Measurements from ENCODE around the gene CYP2W1.

Gene CYP2W1

DNA sequence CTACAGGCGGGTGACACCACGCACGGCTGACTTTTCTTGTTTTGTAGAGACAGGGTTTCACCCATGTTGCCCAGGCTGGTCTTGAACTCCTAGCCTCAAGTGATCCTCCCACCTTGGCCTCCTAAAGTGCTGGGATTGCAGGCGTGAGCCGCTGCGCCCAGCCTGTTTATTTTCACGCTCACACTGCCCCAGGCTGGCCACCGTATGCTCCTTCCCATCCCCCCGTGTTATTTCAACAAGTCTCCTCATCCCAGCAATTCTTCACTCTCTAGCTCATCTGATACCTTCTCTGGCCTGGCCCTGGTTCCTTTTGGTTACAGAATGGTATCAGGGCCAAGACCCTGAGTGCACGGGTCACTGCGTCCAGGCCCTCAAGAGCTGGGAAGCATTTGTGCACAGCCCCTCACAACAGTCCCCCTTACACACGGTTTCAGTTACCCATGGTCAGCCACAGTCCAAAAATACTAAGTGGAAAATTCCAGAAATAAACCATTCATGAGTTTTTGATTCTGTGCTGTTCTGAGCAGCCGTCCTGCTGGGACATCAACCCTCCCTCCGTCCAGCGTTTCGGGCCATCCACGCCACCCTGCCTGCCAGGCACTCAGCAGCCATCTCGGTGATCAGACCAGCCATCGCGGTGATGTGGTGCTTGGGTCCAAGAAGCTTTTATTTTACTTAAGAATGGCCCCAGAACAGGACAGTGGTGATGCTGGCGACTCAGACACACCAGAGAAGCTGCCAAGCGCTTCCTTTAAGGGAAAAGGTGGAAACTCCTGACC lies 16.5 kb upstream of the CYP2W1 start:
- DNase-seq (ENCODE audit: low spot score), result no peak

DNA sequence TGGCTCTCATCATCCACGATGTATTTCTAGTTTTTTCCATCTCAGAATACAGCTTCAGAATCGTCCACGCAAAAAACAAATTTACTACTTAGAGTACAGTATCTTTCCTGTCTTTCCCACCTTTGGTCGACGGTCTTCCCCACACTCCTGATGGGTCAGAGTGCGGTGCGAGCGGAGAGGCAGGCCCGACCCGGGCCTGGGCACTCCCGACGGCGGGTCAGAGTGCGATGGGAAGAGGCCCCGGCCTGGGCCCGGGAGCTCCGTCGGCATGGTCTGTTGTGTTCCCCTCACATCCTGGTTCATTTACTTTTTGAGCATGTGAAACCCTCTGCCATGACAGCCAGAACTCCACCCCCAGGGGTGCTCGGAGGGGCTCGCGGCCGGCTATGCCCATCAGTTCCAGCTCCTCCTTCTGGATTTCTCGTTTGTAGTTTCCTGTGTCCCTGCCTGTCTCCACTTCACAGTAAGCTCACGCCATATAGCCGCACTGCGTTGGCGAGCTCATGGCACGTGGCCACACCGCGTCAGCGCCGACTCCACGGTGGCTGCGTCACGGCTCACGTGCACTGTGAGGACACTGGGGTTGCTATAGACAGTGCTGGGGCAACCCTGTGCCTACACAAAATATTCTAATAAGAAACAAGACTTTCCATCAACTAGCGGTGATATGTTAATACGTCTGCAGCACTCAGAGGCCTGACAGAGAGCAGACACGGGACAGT lies 15.5 kb upstream of the CYP2W1 start:
- DNase-seq (ENCODE audit: low spot score), result no peak

DNA sequence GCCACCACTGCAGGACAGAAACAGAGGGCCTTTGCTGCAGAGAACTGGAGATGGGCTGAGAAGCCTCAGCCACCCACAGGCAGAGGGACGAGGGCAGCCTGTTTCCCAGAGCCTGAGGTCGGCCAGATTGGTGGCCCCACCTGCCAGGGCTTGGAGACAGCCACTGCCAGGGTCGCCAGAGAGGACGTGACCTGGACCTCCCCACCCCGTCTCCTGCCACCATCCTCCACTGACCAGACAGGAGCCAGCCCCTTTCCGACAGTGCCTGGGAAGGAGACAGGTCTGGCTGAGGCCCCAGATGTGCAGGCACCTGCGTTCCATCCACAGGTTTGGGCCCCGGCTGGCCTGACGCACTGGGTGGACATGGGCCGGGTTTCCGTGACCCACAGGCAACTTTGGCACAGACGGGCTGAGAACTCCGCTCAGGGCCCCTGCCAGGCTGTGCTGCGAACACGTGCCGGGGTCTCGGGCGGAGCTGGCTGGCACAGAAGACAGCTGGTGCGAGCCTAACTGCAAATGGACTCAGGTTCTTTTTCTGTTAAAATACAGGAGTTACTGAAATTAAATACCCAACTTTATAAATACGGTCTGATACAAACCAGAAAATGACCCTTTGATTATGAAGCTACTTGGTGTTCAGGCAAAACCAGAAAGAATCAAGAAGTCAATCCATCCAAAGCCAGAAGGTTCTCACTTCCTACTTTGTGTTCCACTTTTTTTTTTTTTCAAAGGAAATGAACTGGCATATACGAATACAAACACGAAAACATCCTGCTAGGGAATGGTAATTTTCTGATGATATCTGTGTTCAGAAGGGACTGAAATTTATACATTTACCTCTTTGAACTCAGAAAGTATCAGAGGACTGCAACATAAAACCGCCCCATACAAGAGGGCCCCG lies 14.5 kb upstream of the CYP2W1 start:
- no peak for DNase-seq (ENCODE audit: low spot score)

DNA sequence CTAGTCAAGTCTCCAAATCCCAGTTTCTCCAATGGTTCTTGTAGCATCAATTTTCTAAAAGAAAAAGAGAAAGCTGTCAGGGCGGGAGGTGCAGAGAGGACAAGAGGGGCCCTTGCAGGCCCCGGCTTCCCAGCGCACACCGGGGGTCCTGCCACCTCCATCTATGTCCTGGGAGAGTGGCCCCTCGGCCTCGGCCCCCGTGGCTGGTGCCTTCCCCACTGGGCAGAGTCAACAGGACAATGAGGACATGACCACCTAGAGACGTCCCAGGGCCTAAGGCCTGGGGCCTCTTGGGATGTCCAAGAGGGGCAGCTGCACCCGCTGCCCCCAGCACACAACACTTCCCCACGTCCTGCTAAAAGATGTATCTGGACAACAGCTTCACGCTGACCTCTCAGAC lies 13.6 kb upstream of the CYP2W1 start:
- no peak for DNase-seq (ENCODE audit: low spot score)

DNA sequence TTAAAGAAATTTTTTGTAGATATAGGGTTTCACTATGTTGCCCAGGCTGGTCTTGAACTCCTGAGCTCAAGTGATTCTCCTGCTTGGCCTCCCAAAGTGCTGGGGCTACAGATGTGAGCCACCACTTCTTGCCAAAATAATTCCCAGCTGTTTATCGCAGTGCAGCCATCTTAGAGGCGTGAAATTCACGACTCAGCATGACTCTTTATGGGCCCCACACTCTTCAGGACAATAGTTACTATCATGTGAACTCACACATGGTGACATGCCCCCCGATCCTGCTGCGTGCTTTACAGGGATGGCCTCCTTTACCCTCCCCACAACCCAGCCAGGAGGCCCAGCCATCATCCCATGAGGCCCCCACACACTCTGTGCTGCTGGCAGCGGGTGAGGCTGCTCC lies 12.2 kb upstream of the CYP2W1 start:
- DNase-seq (ENCODE audit: low spot score), result no peak

DNA sequence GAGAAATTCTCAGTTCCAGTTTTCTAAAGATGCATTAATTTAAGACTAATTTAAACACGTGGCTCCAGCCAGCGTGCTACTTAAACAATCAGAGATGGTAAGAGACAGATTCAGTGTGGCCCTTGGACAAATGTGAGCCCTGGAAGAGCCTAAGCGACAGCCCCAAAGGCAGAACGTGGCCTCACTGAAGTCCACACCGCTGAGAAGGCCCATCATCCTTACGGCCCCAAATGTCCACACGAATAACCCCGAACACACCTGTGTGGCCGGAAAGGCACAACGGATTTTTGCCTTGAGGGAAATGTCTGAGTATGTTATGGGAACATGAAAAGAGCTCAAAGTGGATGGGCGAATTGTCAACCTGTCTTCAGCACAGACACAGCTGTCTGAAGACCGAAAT lies 10.9 kb upstream of the CYP2W1 start:
- DNase-seq (ENCODE audit: low spot score), result no peak

DNA sequence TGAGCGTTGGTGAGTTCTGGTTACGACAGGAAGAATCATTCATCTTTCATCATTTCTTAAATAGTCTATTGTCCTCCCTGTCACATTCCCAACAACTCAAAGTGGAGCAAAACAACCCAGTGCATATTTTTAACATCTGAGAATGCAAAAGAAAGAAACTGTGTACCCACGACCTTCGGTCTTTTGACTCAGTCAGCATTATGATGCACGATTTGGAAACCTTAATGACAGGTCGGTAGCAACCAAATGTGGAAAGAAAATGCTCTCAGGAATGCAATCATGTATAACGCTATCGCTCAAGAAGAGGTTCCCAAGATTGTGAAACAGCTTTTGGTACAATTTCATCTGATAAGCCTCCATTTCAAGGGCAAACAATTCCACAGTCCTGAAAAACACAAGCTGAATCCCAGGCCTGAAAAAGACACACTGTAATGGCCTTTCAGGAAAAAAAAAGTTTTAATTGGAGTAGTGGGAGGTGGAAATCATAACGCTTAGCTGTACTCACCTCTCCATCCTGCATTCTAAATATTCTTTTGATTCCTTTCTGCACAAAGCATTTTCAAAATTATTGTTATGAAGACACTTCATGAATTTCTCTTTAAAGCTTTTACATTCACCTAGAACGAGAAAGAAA lies 10.2 kb upstream of the CYP2W1 start:
- no peak for DNase-seq (ENCODE audit: low spot score)

DNA sequence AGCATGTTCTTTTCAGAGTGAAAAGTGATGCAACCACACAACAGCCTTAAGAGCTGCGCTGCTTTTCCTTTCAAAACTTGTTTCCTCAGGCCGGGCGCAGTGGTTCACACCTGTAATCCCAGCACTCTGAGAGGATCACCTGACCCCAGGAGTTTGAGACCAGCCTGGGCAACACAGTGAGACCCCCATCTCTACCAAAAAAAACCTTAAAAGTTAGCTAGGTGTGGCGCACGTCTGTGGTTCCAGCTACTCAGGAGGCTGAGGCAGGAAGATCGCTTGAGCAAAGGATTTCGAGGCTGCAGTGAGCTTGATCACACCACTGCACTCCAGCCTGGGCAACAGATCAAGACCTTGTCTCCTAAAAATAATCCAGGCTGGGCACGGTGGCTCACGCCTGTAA lies 9.7 kb upstream of the CYP2W1 start:
- DNase-seq (ENCODE audit: low spot score), result no peak

DNA sequence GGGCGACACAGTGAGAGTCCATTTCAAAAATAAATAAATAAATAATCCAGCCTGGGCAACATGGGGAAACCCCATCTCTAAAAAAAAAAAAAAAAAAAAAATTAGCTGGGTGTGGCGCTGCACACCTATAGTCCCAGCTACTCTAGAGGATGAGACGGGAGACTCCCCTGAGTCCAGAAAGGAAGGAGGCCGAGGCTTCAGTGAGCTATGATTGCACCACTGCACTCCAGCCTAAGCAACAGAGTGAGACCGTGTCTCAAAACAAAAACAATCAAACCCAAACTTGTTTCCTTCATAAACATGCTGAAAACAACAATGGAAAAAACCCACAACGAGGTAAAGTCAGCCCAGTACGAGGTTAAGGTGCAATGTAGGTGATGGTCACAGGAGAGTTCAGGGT lies 8.8 kb upstream of the CYP2W1 start:
- no peak for DNase-seq (ENCODE audit: low spot score)

DNA sequence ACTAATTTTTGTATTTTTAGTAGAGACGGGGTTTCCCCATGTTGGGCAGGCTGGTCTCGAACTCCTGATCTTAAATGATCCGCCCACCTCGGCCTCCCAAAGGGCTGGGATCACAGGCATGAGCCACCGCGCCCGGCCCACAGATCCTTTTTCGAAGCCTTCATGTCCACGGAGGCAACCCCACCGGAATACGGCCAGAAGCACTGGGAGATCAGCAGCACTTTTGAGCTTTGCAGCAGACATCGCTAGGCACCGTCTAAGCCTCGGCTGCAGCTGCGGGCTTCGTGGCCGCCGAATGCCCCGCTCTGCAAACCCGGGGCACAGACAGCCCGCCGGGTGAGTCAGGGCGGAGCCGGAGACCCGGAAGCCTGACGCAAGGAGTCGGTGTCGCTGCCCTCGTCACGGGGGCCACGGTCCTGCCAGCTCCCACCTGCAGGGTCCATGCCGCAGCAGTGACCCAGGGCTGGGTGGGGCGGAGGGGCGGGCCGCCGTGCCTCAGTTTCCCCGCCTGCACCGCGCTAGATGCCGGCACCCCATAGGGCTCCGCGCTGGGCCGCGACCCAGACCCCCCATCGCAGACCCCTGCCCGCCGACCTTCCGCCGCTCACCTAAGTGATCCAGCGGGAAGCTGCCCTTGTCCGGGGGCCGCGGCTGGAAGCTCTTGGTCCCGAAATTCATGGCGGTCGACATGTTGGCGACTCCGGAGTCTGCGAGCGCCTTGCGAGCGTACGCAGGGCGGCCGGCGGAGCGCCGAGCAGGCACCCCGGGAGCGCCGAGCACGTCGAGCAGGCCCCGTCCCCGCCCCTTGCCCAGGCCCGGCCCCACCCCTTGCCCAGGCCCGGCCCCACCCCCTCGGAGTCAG lies 7.9 kb upstream of the CYP2W1 start, which contains the start of gene COX19:
Gene COX19, minus strand, starts transcription at position 730 of the 862 bp plus-strand sequence. Its CDS starts 40 bp downstream, at position 690.
- peak; percentile 95 for DNase-seq (ENCODE audit: low spot score)

DNA sequence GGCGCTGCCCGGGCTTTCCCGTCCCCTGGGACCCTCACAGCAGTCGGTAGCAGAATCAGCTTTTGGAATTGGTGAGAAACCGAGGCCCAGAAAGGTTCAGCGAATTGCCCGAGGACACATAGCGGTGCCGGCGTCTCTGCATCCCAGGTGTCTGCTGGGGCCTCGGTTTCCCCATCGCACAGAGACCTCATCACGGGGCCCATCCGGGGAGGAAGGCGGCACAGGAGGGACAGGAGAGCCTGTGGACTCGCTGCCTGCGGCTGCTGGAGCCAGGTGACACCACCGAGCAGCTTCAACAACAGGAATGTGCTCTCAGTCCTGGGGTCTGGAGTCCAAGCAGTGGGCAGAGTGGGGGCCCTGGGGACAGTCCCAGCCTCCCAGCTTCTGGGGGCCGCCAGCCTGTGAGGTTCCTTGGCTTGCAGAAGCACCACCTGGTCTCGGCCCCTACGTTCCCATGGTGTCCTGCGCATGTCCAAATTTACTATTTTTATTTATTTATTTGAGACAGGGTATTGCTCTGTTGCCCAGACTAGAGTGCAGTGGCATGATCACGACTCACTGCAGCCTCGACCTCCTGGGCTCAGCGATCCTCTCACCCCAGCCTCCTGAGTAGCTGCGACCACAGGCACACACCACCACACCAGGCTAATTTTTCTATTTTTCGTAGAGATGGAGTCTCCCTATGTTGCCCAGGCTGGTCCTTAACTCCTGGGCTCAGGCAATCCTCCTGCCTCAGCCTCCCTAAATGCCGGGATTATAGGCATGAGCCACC lies 7.1 kb upstream of the CYP2W1 start:
- DNase-seq (ENCODE audit: low spot score), result no peak

DNA sequence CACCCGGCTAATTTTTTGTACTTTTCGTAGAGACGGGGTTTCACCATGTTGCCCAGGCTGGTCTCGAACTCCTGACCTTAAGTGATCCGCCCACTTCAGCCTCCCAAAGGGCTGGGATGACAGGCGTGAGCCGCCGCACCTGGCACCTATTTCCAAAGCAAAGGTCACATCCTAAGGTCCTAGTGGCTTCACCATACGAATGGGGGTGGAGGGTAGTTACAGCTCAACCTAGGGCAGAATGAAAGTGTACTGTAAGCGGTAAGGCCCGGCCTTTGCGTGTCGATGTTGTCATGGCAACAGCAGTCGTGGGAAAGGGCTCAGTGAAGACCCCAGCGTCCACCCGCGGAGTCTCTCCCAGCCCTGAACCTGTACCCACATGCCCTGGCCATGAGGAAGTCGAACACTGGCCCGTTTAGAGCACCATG lies 6.1 kb upstream of the CYP2W1 start:
- DNase-seq (ENCODE audit: low spot score), result no peak

DNA sequence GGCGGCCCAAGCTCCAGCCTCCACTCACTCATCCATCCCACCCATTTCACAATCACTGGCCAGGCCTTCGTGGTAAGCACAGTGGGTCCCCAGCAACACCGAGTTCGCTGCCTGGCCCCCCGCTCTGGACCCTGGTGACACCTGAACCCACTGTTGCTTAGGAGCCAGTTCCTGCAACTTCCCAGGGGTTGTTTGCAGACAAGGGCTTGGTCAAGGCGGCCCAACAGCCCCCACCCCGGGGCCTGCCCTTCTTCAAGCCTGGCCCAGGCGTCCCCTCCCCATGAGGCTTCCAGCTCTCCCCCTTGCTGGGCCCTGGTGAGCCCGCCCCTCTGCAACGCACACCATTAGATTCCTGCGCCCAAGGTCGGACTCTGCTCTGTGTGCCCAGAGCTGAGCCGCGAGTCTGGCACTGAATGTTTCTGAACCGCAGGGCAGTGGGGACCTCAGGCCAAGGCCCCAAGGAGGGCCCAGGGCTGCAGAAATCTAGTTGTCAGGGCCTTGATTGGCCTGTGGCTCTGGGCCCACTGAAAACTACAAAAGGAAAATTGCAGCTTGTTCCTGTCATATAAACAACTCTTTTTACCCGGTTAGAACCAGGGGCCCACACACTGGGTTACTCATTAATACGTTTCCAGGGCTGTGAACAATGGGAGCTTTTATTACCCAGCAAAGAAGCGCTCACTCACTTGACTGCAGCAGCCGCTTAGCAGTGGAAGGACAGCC lies 5.5 kb upstream of the CYP2W1 start:
- DNase-seq (ENCODE audit: low spot score), result no peak

DNA sequence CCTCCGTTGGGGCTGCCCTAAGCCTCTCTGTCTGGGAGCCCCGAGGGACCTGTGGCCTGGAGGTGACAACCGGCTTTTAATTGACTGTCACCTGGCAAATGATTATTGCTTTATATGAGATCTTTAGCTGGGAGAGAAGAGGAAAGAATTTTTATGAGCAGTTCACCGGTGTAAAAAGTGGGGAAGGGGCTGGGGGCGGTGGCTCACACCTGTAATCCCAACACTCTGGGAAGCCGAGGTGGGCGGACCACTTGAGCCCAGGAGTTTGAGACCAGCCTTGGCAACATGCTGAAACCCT lies 5.0 kb upstream of the CYP2W1 start:
- no peak for DNase-seq (ENCODE audit: low spot score)

DNA sequence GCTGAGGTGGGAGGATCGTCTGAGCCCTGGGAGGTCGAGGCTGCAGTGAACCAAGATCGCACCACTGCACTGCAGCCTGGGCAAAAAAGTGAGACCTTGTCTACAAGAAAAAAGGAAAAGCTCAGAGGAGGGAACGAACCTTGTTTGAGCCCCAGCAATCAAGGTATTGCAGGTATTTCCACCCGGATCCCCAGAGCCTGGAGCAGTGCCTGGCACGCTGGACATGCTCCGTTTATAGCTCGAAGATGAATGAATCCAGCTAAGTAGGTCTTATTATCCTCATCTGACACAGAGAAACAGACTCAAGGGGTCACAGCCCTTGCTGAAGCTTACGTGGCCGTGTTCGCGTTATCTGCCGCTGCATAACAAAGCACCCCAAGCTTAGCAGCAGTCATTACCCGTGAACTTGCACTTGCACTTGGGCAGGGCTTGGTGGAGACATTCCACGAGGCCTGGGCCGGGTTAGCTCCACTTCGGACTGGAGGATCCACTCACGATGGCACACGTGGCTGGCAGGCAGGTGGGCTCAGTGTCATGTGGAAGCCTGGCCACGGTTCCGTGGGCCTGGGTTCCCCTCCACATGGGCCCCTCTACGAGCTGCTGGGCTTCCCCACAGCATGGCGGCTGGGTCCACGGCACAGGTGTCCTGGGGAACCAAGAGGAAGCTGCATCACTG lies 4.4 kb upstream of the CYP2W1 start:
- no peak for DNase-seq (ENCODE audit: low spot score)

DNA sequence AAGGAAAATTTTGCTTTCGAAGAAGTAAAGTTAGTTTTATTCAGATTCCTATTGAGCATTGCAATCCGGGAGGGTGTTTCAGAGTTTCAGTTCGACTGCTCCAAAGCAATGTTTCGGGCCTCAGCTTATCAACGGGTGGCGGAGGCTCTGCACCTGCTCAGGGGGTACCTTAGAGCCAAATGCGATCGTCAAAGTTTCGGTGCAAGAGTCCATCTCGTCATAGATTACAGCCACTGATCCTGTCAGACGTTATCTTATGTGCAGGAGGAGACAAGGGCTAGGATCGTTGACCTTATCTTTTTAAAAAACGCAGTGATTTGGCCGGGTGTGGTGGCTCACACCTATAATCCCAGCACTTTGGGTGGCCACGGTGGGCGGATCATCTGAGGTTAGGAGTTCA lies 3.8 kb upstream of the CYP2W1 start:
- no peak for DNase-seq (ENCODE audit: low spot score)

DNA sequence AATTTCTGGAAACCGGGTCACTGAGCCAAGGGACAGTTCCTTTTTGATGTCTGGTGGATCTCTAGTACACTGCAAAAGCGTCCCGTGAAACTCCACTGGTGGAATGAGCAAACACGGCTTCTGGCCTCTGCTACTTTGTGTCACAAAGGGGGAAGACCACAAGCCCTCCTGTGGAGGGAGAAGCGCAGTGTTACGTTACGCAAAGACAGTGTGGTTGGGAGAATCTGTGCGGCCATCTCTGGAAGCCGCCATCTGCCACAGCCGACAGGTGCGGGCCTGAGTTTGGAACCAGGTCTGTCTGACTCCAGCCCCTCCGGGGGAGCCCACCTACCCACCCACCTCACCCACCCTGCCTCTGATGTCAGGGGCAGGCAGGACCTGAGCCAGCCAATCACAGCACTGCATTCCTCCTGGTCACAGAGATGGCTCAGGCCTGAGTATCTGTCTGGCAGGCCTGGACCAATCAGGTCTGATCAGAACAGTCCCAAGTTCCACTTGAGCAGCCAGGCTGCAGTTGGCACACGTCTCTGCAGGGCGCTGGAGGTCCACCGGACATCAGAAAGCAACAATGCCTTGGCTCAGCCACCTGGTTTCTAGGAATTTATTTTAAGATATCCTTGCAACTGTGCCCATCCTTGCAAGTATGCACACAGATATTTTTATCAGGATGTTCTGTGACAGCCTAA lies 3.0 kb upstream of the CYP2W1 start:
- DNase-seq (ENCODE audit: low spot score), result no peak

DNA sequence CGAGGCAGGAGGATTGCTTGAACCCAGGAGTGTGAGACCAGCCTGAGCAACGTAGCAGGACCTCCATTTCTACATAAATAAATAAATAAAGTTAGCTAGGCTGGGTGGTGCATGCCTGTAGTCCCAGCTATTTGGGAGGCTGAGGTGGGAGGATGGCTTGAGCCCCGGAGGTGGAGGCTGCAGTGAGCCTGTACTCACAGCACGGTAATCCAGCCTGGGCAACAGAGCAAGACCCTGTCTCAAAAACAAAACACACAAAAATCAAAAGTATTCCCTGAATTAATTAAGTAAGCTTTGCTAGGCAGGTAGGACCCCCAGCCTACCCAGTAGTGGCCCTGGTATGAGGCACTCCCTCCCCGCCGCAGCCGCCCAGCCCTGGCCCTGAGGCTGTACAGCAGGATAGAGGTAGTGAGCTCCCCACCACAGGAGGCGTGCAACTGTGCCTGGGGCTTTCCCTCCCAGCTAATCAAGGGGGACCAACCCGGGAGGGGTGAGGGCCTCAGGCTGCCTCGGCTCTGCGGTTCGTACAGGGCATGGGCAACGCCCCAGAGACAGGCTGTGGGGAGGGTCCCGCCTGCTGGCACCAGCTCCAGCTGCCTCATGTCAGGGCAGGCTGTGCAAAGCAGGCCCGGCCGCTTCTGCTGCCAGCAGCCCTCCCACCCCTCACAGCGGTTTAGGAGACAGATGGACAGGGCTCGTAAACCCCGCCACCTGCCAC lies 1.0 kb upstream of the CYP2W1 start:
- DNase-seq (ENCODE audit: low spot score), result no peak
